GM12865 (cell line): ENCODE data around the gene COL7A1.

Source experiments
- DNase-seq: peaks from one replicate; pipeline ENCODE4 v3.0.0; 2010; ENCODE audit warnings: low read depth
- H3K4me3 ChIP-seq: 2 replicates; pipeline ENCODE4 v1.5.1; 2011; ENCODE audit warnings: mild to moderate bottlenecking, low read depth, low read length, control low read depth
- CTCF ChIP-seq: IDR thresholded peaks from 2 replicates; pipeline ENCODE4 v1.5.1; 2011; ENCODE audit warnings: low read length, control low read depth, low read depth, inconsistent platforms; ENCODE audit not compliant: insufficient read depth; ENCODE audit errors: missing control alignments

COL7A1 gene

GRCh38 chr3:48635222-48636021 is 40.3 kb upstream of the COL7A1 start, which contains the start of gene SLC26A6:
Gene SLC26A6, minus strand, starts transcription at chr3:48635461. Its CDS starts 68 bp downstream, at chr3:48635393.
- DNase-seq, result peak; percentile 97
- peak within 1 kb of the TSS; percentile 93 for H3K4me3 ChIP-seq
- TF ChIP-seq CTCF, result peak; percentile 76

- no peak for TF ChIP-seq CTCF
- DNase-seq, result peak; percentile 66
- peak overlapping the region; percentile 93 for H3K4me3 ChIP-seq
Measured at GRCh38 chr3:48634661-48635221, 39.6 kb upstream of the COL7A1 start.

- TF ChIP-seq CTCF, result no peak
- no peak for DNase-seq
- H3K4me3 ChIP-seq, result no peak overlapping the region
Measured at GRCh38 chr3:48633743-48634142, 38.6 kb upstream of the COL7A1 start.

- no peak overlapping the region for H3K4me3 ChIP-seq
- TF ChIP-seq CTCF, result no peak
- DNase-seq, result no peak
Measured at GRCh38 chr3:48633256-48633655, 38.1 kb upstream of the COL7A1 start.

- TF ChIP-seq CTCF, result no peak
- DNase-seq, result no peak
- no peak overlapping the region for H3K4me3 ChIP-seq
Measured at GRCh38 chr3:48631516-48632448, 36.7 kb upstream of the COL7A1 start.

GRCh38 chr3:48630833-48631232 is 35.7 kb upstream of the COL7A1 start:
- TF ChIP-seq CTCF, result no peak
- no peak for DNase-seq
- no peak overlapping the region for H3K4me3 ChIP-seq
